HEK293T (cell line): ENCODE data around the gene ARHGAP30.

Experiments
- CTCF ChIA-PET: fragments of 350-600 bp; formaldehyde crosslinking; extraction: SDS; loops from one replicate; lab custom pipeline; 2021; ENCODE audit warnings: antibody characterized with exemption, inconsistent platforms; lab: Yijun Ruan, JAX
- POLR2A ChIA-PET: fragments of 350-600 bp; formaldehyde crosslinking; extraction: SDS; loops from one replicate; lab custom pipeline; 2020; ENCODE audit warnings: antibody characterized with exemption, inconsistent platforms; lab: Yijun Ruan, JAX
- DNase-seq: peaks from one replicate; pipeline ENCODE4 v3.0.0; 2012; ENCODE audit warnings: mixed read lengths; ENCODE audit errors: extremely low spot score
- ARNT ChIP-seq: fragments of 450-650 bp; IDR thresholded peaks from 2 replicates; pipeline ENCODE4 v1.6.1; 2017; ENCODE audit warnings: mild to moderate bottlenecking
- BHLHE40 ChIP-seq: fragments of 450-650 bp; IDR thresholded peaks from 2 replicates; pipeline ENCODE4 v1.6.1; 2016; ENCODE audit warnings: mild to moderate bottlenecking, moderate library complexity, borderline replicate concordance
- CTBP1 ChIP-seq: fragments of 450-650 bp; IDR thresholded peaks from 2 replicates; pipeline ENCODE4 v1.6.1; 2016; ENCODE audit warnings: borderline replicate concordance
- ELF4 ChIP-seq: fragments of 450-650 bp; IDR thresholded peaks from 2 replicates; pipeline ENCODE4 v1.6.1; 2017; ENCODE audit warnings: antibody characterized with exemption
- FOXA1 ChIP-seq: fragments of 450-650 bp; IDR thresholded peaks from 2 replicates; pipeline ENCODE4 v1.6.1; 2016; ENCODE audit warnings: mild to moderate bottlenecking
- FOXK2 ChIP-seq: fragments of 450-650 bp; IDR thresholded peaks from 2 replicates; pipeline ENCODE4 v1.6.1; 2016; ENCODE audit warnings: mild to moderate bottlenecking
- FOXM1 ChIP-seq: fragments of 450-650 bp; IDR thresholded peaks from 2 replicates; pipeline ENCODE4 v1.6.1; 2017; ENCODE audit warnings: mild to moderate bottlenecking, borderline replicate concordance
- HDGF ChIP-seq: fragments of 450-650 bp; IDR thresholded peaks from 2 replicates; pipeline ENCODE4 v1.6.1; 2017; ENCODE audit warnings: antibody characterized with exemption, borderline replicate concordance
- L3MBTL2 ChIP-seq: fragments of 450-650 bp; conservative IDR thresholded peaks from 2 replicates; pipeline ENCODE4 v1.6.1; 2016; ENCODE audit warnings: mild to moderate bottlenecking
- LEF1 ChIP-seq: fragments of 450-650 bp; IDR thresholded peaks from 2 replicates; pipeline ENCODE4 v1.6.1; 2017; ENCODE audit warnings: mild to moderate bottlenecking, borderline replicate concordance
- NFRKB ChIP-seq: fragments of 450-650 bp; IDR thresholded peaks from 2 replicates; pipeline ENCODE4 v1.6.1; 2016; ENCODE audit warnings: mild to moderate bottlenecking, moderate library complexity
- SP1 ChIP-seq: fragments of 450-650 bp; IDR thresholded peaks from 2 replicates; pipeline ENCODE4 v1.6.1; 2017
- SUZ12 ChIP-seq: fragments of 450-650 bp; IDR thresholded peaks from 2 replicates; pipeline ENCODE4 v1.6.1; 2016; ENCODE audit warnings: mild to moderate bottlenecking
- TARDBP ChIP-seq: fragments of 450-650 bp; IDR thresholded peaks from 2 replicates; pipeline ENCODE4 v1.6.1; 2016
- ZNF384 ChIP-seq: fragments of 450-650 bp; IDR thresholded peaks from 2 replicates; pipeline ENCODE4 v1.6.1; 2016
- TF ChIP-seq, protein P1 (sequence below): fragments of 450-650 bp; IDR thresholded peaks from 2 replicates; pipeline ENCODE4 v1.6.1; 2016

Gene ARHGAP30

DNA sequence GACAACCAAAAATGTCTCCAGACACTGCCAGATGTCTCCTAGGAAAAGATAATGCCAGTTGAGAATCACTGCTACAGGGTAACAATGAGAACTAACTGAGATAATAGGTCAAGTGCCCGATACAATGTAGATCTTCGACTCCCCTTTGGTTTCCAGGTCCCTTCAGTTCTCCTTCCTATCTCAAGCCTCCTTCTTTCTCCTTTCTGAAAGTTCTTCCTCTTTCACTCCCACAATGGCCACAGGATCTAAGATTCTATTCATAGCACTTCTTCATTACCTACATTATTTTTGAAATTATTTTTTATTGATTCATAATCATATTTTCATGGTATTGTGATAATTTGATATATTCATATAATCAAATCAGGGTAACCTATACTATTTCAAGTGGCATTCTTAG, 41.8 kb upstream of the ARHGAP30 start:
- ChIA-PET CTCF (interaction anchor here (1.5 kb wide), 1 partner anchor 114 kb away, joined by 5 read pairs; no protein-coding TSS in a partner anchor), POLR2A (no interaction called here)
- DNase-seq = no peak
- TF ChIP-seq L3MBTL2 (no peak), ZNF384 (no peak), NFRKB (no peak), SP1 (no peak), FOXK2 (no peak), HDGF (no peak), LEF1 (no peak)

DNA sequence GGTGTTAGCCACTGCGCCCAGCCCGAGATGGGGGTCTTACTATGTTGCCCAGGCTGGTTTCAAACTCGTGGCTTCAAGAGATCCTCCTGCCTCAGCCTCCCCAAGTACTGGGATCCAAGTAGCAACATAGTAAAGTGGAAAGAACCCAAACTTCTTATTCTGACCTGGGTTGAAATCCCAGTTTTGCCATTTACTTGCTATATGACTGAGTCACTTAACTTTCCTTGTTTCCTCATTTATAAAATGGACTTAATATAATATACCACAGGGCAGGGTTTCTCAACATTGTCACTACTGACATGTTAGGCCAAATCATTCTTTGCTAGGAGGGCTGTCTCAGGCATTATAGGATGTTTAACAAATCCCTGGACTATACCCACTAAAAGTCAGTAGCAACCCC, 41.4 kb upstream of the ARHGAP30 start:
- TF ChIP-seq, protein P1, sequence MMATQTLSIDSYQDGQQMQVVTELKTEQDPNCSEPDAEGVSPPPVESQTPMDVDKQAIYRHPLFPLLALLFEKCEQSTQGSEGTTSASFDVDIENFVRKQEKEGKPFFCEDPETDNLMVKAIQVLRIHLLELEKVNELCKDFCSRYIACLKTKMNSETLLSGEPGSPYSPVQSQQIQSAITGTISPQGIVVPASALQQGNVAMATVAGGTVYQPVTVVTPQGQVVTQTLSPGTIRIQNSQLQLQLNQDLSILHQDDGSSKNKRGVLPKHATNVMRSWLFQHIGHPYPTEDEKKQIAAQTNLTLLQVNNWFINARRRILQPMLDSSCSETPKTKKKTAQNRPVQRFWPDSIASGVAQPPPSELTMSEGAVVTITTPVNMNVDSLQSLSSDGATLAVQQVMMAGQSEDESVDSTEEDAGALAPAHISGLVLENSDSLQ = no peak
- TF ChIP-seq HDGF (no peak), LEF1 (no peak), CTBP1 (no peak), FOXA1 (no peak), BHLHE40 (no peak), SUZ12 (no peak), TARDBP (no peak), ARNT (no peak), FOXK2 (no peak), NFRKB (no peak), ZNF384 (no peak), FOXM1 (no peak), L3MBTL2 (no peak)
- ChIA-PET CTCF (no interaction called here), POLR2A (no interaction called here)
- DNase-seq = no peak

DNA sequence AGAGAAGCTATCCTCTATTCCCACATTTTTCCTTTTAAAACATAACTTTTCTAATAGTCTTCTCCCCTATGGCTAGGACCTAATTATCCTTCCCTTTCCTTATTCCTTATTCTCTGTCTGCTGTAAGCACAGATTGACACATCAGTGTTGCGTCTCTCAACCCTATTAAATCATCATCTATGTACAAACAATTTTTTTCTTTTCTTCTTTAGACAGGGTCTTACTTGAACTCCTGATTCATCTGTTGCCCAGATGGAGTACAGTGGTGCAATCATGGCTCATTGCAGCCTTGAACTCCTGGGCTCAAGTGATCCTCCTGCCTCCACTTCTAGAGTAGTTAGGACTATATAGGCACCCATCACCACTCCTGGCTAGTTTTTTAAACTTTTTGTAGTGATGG, 36.7 kb upstream of the ARHGAP30 start:
- DNase-seq = no peak
- ChIA-PET POLR2A (no interaction called here), CTCF (no interaction called here)
- TF ChIP-seq LEF1 = no peak
- no peak for TF ChIP-seq SUZ12
- TF ChIP-seq BHLHE40 = no peak
- no peak for TF ChIP-seq FOXM1
- no peak for TF ChIP-seq HDGF
- TF ChIP-seq ARNT = no peak
- no peak for TF ChIP-seq SP1

DNA sequence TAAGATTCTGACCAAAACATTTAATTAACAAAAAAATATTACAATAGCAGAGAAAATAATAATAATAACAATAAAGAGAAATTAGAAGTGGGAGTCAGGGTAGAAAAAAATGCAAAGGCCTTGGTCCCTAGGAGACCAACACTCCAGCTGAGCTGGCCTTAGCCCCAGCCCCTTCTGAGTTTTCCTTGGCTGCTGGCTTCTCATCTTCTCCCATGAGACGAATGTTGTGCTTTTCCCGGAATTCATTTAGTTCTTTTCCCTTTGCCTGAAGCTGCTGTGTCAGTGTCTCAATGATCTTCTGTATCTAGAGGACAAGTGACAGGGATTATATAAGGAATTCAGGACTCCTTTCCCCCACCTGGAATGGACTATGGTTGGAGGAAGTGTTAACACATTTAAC, 30.9 kb upstream of the ARHGAP30 start:
- no peak for DNase-seq
- ChIA-PET POLR2A (interaction anchor here (1.0 kb wide), 1 partner anchor 17 kb away, joined by 5 read pairs; the partner anchor contains the start of genes NIT1 and PFDN2), CTCF (no interaction called here)
- TF ChIP-seq TARDBP (no peak), BHLHE40 (no peak), SP1 (no peak), SUZ12 (no peak), FOXM1 (no peak), L3MBTL2 (no peak)
- TF ChIP-seq, protein P1 = no peak

DNA sequence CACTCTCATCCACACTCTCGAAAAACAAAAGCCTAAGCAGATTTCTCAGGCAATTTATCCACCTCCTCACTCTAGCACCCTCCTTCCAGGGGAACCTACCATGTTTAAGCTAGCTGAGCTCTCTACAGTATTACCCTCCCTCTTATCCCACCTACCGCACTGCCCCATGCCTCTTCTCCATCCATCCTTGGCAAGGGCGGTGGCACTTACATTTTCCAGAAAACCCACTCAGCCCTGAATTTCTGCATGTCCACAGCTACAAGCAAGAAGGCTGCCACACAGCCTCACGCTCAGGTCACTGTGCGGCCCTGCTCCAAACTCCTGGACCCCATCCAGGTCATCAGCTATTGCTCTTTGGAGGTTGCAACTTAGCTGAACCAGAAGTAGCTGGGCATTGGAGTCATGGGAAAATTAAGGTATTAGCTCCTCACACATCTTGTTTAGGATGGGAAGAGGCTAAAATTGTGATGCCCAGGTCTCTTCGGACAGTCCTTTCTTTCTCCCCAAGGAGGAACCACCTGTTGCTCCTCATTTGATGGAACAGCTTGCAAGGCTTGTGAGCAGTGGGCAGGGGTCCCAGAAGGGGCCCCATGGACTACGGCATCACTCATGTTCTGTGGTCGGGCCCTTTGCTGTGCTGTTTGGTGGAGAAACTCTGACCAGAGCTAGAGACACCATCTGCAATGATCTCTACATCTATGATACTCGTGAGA, 29.6 kb upstream of the ARHGAP30 start:
- no peak for DNase-seq
- TF ChIP-seq NFRKB = no peak
- ChIA-PET CTCF (interaction anchor here (1.1 kb wide), 1 partner anchor 18 kb away, joined by 3 read pairs; the partner anchor contains the start of genes NIT1 and PFDN2), POLR2A (interaction anchor here (0.8 to 1.5 kb wide), 3 partner anchors 18 to 102 kb away, joined by 3 to 5 read pairs (median 3); partner anchors contain the start of genes NIT1, PFDN2 and UFC1)

DNA sequence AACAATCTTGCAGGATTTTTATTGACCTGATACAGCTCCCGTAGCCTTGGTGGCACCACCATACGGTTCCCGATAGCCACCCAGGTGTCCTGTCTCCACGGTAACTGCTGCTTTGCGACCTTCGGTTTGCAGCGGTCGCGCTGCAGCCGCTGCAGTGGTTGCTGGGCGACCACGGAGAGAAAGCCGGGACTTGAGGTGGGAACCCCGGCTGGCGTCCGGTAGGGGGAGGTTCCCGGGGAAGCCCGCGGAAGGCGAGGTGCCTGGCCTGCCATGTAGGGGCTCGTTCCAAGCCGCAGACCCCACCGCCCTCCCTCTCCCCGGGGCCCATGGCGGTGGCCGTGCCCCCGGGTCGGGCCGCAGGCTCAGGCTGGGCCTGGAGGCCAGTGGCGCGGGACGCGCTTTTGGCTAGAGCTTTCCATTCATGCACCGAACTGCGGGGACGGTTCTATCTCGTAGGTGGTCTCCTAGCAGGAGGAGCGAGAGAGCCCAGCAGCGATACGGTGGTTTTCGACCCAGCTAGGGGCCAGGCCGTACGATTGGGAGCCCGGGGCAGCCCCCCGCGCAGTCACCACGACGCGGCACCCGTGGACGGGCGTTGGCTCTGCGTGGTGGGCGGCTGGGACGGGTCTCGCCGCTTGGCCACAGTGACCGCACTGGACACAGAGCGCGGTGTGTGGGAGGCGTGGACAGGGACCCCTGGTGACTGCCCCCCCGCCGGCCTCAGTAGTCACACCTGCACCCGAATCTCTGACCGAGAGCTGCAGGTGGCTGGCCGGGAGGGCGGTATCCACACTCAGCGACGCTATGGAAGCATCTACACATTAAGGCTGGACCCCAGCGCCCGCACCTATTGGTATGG, 28.7 kb upstream of the ARHGAP30 start, which contains the start of gene KLHDC9:
TSS of gene KLHDC9 (plus strand) at position 152 of the 859 bp plus-strand sequence. CDS start at position 327, 175 bp downstream.
- peak; percentile 79 for DNase-seq
- TF ChIP-seq ARNT (no peak), LEF1 (no peak), TARDBP (no peak), FOXA1 (no peak), BHLHE40 (no peak), HDGF (no peak), SUZ12 (no peak), CTBP1 (no peak), ZNF384 (no peak), SP1 (no peak), FOXM1 (no peak), L3MBTL2 (no peak), NFRKB (no peak), FOXK2 (no peak), ELF4 (no peak)
- TF ChIP-seq, protein P1 = no peak
- POLR2A ChIA-PET = interaction anchor here (0.7 to 2.2 kb wide), 5 partner anchors 19 to 101 kb away, joined by 3 to 8 read pairs (median 3); partner anchors contain the start of genes DEDD, NIT1, PFDN2 and UFC1
- CTCF ChIA-PET = interaction anchor here (0.6 to 2.2 kb wide), 5 partner anchors 11 to 336 kb away, joined by 3 to 9 read pairs (median 3); partner anchors contain the start of genes NIT1 and PFDN2
